OCI-M1 (cell line): ENCODE data around the gene ZNF335.
A peak's percentile ranks its signal among the peaks of the same experiment; 100 is the strongest.
"Not testable (repeated sequence)": the region's sequence is repeated elsewhere in the genome, so short reads cannot be mapped to it uniquely, and the experiment has no call there.

ENCODE experiments used
- DNase-seq: peaks from one replicate; lab custom pipeline; 2025; lab: John Stamatoyannopoulos, UW

Gene ZNF335

DNA sequence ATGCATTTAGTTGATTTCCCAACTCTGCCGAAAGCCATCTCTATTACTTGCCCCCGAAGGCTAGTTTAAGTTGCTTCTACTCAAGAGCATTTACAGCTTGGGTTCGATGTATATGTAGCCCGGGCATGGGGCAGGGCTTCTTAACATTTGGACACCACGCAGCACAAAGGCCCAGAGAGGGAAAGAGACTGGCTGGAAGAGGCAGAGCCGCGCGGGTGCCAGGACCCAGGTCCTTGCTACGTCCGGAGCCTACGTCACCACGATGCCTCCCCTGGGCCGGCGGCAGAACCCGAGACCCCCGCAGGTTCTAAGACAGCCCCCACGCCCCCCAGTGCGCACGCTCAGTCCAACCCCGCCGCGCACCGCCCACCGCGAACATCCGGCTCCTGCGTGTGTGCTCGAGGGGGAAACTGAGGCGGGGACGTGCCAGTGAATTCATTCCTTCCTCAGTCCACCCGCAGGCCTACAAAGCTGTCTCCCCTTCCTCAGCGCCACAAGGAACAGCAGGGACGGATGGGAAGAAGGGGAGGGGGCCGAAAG lies 37.9 kb downstream of the ZNF335 start:
- DNase-seq = peak; percentile 70

DNA sequence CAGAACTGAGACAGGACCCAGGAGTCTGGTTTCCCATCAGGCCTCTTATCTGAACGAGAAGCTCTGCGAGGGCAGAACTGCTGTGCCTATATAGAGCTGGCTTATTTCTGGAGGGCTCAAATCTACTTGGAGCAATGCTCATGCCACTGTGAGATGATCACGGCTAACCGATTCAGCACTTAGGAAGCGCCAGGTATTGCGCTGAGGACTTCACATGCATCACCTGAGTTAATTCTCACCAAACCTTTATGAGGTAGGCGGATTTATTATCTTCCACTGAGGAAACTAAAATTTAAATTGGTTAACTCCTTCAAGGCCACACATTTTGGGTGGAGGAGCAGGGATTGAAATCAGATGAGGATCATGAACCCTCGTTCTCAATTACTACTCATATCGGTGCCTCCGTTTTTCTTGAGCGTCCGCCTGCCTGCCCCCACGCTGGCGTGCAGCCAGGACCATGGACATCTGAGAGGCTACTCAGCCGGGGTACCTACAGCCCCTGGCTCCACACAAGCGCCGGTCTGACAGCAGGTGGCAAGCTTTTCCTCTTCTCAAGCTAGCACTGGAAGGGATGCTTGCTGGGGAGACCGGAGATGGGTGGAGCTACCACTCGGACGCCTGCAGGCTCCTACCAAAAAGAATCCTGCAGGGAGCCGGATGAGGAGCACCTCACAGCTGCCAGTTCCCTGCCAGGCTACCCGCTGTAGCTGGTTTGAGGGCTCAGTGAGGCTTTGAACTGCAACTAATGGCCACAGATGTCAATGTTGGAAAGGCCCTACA lies 38.5 kb downstream of the ZNF335 start:
- peak; percentile 87 for DNase-seq

DNA sequence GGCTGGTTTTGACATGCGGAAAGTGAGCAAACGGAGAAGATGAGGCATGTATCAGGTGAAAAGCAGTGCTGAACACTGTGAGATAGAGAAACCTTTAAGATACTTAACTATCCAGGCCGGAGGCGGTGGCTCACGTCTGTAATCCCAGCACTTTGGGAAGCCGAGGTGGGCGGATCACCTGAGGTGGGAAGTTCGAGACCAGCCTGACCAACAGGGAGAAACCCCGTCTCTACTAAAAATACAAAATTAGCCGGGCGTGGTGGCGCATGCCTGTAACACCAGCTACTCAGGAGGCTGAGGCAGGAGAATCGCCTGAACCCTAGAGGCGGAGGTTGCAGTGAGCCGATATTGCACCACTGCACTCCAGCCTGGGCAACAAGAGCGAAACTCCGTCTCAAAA lies 40.3 kb downstream of the ZNF335 start:
- not testable (repeated sequence) for DNase-seq

DNA sequence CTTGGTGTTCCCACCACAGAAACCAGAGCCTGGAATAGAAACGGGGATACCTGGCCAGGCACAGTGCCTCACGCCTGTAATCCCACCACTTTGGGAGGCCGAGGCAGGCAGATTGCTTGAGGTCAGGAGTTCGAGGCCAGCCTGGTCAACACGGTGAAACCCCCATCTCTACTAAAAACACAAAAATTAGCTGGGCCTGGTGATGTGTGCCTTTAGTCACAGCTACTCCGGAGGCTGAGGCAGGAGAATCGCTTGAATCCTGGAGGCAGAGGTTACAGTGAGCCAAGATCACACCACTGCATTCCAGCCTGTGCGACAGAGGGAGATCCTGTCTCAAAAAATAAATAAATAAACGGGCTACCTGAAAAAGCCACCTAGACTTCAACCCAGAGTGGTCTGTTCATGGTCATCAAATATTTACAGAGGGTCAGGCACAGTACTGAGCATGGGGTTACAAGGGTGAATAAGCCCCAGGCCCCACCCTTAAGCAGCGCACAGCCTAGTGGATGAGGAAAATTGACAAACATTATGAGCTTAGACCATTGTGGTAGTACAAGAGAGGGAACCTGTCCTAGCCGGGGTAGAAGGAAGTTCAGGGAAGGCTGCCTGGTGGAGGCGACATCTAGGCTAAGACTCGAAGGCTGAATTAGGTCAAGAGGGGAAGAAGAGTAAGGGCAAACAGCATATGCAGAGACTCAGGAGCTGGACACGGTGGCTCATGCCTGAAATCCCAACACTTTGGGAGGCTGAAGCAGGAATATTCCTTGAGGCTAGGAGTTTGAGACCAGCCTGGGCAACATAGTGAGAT lies 44.7 kb downstream of the ZNF335 start:
- no peak for DNase-seq

DNA sequence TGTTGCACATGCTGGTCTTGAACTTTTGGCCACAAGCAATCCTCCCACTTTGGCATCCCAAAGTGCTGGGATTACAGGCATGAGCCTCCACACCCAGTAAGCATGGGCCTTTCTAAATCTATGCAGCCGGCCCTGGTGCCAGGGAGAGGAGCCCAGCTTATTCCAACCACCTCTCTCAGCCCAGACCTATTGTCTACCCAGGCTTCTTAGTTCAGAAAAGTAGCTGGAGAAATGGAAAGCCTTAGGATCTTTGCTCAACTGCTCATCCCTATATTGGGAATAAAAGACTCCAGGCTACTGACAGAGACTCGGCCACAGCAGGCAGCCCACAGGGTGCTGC lies 45.3 kb downstream of the ZNF335 start:
- DNase-seq = no peak

DNA sequence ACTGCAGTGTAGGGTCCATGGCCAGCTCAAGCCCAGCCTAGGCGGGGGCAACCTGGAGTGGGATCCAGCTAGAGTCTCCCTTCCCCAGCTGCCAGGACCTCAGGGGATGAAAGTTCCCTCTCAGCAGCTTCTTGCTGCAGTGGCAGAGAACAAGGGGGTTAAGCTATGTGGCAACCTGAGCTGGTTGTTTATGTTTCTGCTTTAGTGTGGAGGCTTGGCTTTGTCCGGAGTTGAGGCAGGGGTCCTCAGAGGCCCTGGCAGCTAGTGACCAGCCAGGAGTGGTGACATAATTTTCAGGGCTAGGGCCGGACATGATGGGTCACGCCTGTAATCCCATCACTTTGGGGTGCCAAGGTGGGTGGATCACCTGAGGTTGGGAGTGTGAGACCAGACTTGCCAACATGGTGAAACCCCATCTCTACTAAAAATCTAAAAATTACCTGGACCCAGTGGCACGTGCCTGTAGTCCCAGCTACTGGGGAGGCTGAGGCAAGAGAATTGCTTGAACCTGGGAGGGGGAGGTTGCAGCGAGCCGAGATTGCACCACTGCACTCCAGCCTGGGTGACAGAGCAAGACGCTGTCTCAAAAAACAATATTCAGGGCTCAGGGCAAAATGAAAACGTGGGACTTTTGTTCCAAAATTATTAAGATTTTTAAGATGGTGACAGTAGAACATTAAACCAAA lies 46.0 kb downstream of the ZNF335 start:
- DNase-seq = no peak

DNA sequence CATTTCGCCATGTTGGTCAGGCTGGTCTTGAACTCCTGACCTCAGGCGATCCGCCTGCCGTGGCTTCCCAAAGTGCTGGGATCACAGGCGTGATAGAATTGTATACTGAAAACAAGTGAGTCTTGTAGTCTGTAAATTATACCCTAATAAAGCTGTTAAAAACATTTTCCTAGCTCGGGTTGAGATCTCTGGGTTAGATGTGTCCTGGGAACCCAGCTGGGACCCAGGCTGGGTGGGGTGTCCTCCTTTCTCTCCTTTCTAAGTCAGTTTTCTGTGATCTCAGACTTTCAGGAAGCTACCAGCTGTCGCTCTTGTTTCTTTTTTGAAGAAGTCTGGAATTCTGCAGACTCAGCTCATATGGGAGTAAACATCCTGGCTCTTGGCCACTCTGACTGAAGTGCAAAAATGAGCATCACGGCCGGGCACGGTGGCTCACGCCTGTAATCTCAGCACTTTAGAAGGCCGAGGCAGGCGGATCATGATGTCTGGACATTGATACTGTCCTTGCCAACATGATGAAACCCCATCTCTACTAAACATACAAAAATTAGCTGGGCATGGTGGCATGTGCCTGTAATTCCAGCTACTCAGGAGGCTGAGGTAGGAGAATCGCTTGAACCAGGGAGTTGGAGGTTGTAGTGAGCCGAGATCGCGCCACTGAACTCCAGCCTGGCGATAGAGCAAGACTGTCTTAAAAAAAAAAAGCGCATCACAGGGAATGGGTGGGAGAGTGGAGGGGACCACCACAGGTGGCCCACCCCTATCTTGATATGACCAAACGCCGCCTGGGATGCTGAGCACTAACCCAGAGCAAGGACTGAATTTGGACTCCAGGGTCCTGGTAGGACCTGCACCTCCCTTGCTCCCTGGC lies 47.4 kb downstream of the ZNF335 start:
- DNase-seq = no peak

DNA sequence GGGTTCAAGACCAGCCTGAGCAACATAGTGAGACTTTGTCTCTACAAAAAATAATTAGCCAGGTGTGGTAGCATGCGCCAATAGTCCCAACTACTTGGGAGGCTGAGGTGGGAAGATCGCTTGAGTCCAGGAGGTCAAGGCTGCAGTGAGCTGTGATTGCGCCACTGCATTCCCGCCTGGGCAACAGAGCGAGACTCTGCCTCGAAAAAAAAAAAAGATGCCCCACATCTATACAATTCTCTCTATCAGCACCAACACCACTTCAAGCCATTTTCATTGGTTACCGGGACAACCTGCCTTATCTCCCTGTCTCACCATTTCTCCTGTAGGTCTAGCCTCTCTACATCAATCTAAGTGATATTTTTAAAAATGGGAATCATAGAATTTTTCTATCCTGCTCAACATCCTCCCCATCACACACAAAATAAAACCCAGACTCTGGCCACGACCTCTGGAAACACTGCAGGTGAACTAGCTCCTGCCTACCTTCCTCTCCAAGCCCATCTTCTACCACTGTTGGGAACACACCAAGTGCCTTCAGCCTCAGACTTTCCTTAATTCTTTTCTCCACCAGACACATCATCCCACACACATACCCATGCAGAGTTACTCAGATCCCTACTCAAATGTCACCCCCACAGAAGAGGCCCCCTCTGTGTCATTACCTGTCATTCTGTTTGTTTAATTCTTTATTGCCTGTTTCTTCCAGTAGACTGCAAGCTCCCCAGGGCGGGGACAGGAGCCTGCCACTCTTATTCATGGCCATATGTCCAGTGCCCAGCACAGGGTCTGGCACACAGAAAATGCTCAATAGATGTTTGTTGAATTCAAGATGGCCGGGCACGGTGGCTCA lies 50.4 kb downstream of the ZNF335 start:
- DNase-seq = no peak

DNA sequence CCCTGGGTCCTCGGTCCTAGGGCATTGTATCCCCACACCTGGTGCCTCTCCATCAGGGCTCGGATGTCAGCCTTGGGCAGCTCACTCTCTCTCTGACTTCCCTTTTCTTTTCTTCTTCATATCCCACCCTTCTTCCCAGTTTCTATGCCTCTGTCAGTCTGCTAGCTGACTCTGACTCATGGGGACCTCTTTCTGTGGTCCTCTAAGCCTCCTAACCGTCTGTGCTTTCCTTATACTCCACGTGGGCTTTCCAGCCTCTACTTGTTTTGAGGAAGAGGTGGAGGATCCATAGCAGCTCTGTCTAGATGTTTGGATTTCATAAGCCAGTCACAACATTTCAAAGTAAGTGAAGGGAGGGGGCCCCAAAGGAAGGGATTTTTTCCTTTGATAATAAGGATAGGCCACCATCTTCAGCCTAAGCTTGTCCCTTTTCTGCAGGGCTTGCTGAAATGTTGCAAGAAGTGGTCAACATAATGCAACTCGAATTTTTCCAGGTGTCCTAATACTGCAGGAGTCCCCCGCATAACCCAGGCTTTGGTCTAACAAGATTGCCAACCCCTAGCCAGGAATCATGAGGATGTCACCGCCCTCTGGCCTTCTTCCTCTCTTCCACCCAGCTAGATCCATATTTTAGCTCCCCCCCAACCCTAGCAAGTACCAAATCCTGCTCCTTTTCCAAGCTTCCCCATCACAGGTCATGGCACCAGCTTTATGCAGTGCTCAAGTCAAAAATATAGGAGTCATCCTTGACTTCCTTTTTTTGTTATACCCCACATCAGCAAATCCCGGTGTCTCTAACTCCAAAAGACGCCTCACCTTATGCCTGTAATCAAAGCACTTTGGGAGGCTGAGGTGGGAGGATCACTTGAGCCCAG lies 51.3 kb downstream of the ZNF335 start:
- DNase-seq = no peak

DNA sequence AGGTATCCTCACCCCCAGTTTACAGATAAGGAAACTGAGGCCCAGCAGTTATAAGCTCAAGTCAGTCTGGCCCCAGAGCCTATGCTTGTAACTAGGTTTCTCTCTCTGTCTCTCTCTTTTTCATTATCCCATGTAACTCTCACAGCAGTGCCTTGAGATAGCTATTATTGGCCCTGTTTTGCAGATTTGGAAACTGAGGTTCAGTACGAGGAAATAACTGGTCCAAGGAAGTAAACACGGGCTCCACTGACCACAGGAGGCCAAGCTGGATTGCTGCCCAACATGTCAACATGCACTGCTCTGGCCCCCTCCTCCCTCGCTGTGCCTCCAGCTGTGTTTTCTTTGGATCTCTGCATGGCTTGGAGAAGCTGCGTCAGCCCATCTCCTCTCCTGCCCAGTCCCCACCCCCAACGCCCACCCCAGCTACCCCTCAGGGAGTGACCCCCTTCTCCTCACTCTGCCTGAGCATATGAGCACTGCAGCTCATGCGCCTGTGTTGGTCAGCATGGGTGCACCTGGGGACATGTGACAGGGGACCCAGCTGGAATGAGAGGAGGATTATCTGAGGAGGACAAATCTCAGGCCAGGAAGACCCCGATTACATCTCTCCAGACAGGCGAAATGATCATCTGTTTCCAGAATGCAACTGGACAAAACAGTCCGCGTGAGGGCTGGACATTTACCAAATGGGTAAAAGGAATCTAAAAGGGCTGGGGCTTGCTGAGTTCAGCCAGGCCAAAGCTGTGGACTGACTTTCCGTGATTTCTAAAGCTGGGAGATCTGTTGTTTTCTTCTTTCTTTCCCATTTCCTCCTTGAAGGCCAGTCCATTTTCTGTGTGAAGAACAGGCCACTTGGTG lies 52.2 kb downstream of the ZNF335 start:
- DNase-seq = no peak

DNA sequence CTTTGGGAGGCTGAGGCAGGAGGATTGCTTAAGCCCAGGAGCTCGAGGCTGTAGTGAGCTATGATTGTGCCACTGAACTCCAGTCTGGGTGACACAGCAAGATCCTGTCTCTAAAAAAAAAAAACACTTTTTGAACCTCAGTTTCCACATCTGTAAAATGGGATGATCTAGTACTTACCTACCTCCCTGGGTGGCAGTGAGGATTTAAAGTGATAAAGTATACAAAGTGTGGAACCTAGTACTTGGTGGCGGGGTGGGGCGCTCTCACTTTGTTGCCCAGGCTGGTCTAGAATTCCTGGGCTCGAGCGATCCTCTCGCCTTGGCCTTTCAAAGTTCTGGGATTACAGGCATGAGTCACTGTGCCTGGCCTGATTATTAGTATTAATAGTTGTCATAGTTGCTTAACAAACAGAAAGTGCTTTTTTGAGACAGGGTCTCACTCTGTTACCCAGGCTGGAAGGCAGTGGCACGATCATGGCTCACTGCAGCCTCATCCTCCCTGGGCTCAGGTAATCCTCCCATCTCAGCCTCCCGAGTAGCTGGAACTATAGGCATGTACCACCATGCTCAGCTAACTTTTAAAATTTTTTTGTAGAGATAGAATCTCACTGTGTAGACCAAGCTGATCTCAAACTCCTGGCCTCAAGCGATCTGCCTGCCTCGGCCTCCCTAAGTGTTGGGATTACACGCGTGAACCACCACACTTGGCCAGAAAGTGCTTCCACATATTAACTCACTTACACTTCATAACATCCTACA lies 53.0 kb downstream of the ZNF335 start:
- no peak for DNase-seq

DNA sequence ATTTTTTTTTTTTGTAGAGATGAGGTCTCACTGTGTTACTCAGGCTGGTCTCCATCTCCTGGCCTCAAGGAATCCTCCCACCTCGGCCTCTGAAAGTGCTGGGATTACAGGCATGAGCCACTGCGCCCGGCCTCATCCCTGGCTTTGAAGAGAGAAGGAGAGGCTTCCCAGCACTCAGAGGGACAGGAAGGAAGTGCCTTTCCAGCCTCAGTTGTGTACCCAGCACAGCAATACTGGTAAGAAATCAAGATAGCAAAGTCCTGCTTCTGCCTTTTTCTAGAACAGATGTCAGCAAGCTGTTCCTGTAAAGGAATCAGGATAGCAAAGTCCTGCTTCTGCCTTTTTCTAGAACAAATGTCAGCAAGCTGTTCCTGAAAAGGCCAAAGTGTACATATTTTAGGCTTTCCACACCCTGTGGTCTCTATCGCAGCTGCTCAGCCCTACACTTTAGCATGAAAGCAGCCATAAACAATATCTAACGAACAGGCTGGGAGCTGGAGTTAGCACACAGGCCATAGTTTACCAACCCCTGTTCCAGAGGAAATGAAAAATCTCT lies 53.7 kb downstream of the ZNF335 start:
- DNase-seq = no peak

DNA sequence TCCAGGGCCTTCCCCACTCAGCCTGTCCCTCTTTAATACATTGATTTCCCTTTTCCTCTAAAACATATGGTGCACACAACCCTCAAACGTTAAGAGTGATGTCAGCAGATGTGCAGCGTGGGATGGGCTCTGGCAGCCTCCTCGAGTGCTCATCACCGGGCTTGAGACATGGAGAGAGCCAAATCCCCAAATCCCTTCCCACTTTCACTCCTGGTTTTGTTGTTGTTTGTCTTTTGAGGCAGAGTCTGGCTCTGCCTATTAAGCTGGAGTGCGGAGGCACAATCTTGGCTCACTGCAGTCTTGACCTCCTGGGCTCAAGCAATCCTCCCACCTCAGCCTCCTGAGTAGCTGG lies 54.2 kb downstream of the ZNF335 start:
- no peak for DNase-seq

DNA sequence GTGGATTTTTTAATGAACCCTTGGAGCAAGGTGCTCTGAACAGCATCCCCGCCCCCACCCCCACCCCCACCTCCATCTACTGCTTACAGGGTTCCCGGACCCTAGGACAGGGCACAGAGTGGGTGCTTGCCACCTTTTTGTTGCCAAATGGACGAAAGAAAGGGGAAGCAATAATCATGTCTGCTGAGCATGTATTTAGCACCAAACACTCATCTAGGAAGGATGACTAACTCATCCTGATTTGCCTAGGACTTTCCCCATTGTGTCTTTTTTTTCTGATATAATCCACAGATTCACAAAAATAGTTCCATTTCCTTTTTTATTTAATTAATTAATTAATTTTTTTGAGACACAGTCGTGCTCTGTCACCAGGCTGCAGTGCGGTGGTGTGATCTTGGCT lies 58.9 kb downstream of the ZNF335 start:
- DNase-seq = no peak

DNA sequence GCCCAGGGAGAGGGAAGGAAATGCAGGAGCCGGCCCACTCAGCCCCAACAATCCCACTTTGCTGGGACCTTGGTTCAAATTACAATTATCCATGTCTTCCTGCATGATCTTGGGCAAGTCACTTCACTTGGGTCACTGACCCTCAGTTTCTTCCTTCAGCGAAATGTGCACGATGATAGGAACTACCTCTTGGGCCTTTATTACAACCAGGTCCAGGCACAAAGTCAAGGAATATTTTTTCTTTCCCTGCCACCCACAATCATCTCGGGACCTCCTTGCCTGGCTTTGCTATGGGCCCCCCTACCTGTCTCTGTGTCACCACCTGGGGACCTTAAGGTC lies 59.7 kb downstream of the ZNF335 start:
- no peak for DNase-seq

DNA sequence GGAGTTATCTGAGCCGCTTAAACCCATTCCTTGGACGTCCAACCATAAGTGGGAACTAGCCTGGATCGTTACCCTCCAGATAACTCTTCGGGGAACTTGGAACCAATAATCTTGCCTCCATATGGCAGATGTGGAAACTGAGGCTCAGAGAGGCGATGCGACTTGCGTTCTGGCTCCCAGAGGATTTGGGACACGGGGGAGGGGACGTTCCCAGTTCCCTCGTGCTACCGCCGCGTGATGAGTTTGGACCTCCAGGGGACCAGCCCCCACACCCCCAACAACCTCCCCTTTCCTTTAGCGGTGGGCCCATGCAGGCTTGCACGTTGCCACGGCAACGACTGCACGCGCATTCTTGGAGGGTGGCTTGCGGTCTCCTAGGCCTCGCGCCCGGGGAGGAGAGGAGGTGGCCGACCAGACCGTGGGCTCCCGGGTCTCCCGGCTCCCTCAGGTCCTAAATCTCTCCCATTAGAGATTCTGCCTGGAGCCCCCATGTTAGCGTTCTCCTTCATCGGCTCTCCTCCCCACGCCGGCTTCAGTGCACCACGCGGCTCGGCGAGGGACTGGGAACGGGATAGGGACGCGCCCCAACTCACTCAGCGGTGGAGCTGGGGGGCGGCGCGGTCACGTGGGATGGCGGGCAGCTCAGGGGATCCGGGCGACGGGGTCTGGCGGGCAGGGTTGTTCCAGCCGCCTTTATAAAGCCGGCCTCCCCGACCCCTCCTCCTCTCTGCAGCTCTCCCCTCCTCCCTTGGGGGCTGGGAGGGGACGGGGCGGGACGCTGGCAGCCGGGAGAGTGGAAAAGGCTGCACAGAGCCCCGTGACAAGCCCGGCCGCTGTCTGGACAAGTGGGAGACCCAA lies 60.3 kb downstream of the ZNF335 start, which contains the start of gene PLTP:
Gene PLTP (minus strand): TSS at position 670 of the 858 bp plus-strand sequence. CDS start 703 bp downstream, outside the sequence.
- DNase-seq = peak; percentile 64
